GM13976 (cell line): ENCODE data around the gene CEBPZOS.
"Not testable (repeated sequence)": the region's sequence is repeated elsewhere in the genome, so short reads cannot be mapped to it uniquely, and the experiment has no call there.

Experiments used
- DNase-seq: peaks from one replicate; pipeline ENCODE4 v3.0.0; 2012; ENCODE audit warnings: low spot score
- CTCF ChIP-seq: IDR thresholded peaks from 2 replicates; pipeline ENCODE4 v1.5.1; 2012; ENCODE audit warnings: borderline replicate concordance, mild to moderate bottlenecking; ENCODE audit not compliant: insufficient read depth; ENCODE audit errors: extremely low read depth, missing control alignments, control extremely low read depth
- in situ Hi-C: fragments of 300-500 bp; cut with MboI; formaldehyde crosslinking; loops from one replicate; pipeline ENCODE4 v1.12.0; 2022; ENCODE audit warnings: low sequenced_read_pairs, mixed read lengths, inconsistent platforms; ENCODE audit not compliant: unreplicated experiment

Gene CEBPZOS

GRCh38 chr2:37223131-37223530, 26.8 kb downstream of the CEBPZOS start:
- in situ Hi-C loops = no loop called here
- DNase-seq = no peak
- TF ChIP-seq CTCF = no peak

GRCh38 chr2:37224063-37224462, 27.8 kb downstream of the CEBPZOS start:
- TF ChIP-seq CTCF = no peak
- DNase-seq = no peak
- in situ Hi-C loops = no loop called here

GRCh38 chr2:37225129-37225528, 28.8 kb downstream of the CEBPZOS start:
- in situ Hi-C loops, DNase-seq: not testable (repeated sequence)

GRCh38 chr2:37226863-37227262, 30.6 kb downstream of the CEBPZOS start:
- TF ChIP-seq CTCF = no peak
- no peak for DNase-seq
- in situ Hi-C loops = no loop called here

GRCh38 chr2:37228788-37229187, 32.5 kb downstream of the CEBPZOS start:
- no peak for TF ChIP-seq CTCF
- in situ Hi-C loops = no loop called here
- DNase-seq = no peak

GRCh38 chr2:37230581-37230980, 34.3 kb downstream of the CEBPZOS start:
- no peak for DNase-seq
- TF ChIP-seq CTCF = no peak
- in situ Hi-C loops = no loop called here

GRCh38 chr2:37231241-37232130, 35.2 kb downstream of the CEBPZOS start, which contains the start of the genes CEBPZ and NDUFAF7:
Gene CEBPZ, minus strand, starts transcription at chr2:37231596. Its CDS starts 29 bp downstream, at chr2:37231567.
Gene NDUFAF7, plus strand, starts transcription at chr2:37231658. Its CDS starts 48 bp downstream, at chr2:37231706.
- in situ Hi-C loops = no loop called here
- TF ChIP-seq CTCF = no peak
- DNase-seq = peak; percentile 95
